Upper lobe of left lung (tissue), 4 donors: Measurements from ENCODE around the gene ZFY.

ENCODE experiments used
- CTCF ChIP-seq, 6 experiments: fragments of 450-650 bp in 4 of 6; fragments of 200-600 bp in 2 of 6; sonication (generic) in 2 of 6; IDR thresholded peaks; one replicate each; pipeline ENCODE4 v1.5.1; 2016 to 2019; ENCODE audit warnings: antibody characterized with exemption in 6 of 6
- EP300 ChIP-seq, 4 donors: sonication (generic); formaldehyde crosslinking; IDR thresholded peaks; one replicate each; pipeline ENCODE4 v1.5.1; 2017; ENCODE audit warnings: antibody characterized with exemption in 4 of 4, control low read depth in 2 of 4
- POLR2A ChIP-seq, 4 donors: fragments of 450-650 bp; IDR thresholded peaks; one replicate each; pipeline ENCODE4 v1.5.1; 2016 to 2017; ENCODE audit warnings: antibody characterized with exemption in 4 of 4, mild to moderate bottlenecking in 2 of 4

DNA sequence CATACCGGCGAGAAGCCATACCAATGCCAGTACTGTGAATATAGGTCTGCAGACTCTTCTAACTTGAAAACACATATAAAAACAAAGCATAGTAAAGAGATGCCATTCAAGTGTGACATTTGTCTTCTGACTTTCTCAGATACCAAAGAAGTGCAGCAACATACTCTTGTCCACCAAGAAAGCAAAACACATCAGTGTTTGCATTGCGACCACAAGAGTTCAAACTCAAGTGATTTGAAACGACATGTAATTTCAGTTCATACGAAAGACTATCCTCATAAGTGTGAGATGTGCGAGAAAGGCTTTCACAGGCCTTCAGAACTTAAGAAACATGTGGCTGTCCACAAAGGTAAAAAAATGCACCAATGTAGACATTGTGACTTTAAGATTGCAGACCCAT is 44.1 kb downstream of the ZFY start:
- TF ChIP-seq CTCF (IDR thresholded peaks at IDR 0.05) (no peak), POLR2A (IDR thresholded peaks at IDR 0.05) (no peak), EP300 (IDR thresholded peaks at IDR 0.05) (no peak)
